ENCODE measurements around the gene GOPC. TPM values are rescaled to one million over a fixed set of nuclear protein-coding genes. Genes with fewer than 3 reads are reported as not detected.

Gene GOPC
- total and polyA plus RNA-seq, 2 donors (not counting 1 experiment from before 2014, with no cell fraction given), result 8.9 to 26.7 TPM

- ATAC-seq (ENCODE audit: low read depth), result no peak
- H3K27ac Mint-ChIP-seq, result no peak overlapping the region
- peaks cover 7% of the 10 kb centered on the region for H3K27me3 Mint-ChIP-seq
- Histone ChIP-seq H3K4me1 (ENCODE audit: control insufficient read depth in 2 of 2, insufficient read depth in 2 of 2, low read length in 2 of 2) (no peaks in the 10 kb centered on the region), H3K4me2 (replicated peaks; ENCODE audit: low read depth, low read length, poor library complexity, severe bottlenecking) (no peak overlapping the region), H4K20me1 (ENCODE audit: control insufficient read depth, insufficient read depth, low read length, poor library complexity, severe bottlenecking) (no peaks in the 10 kb centered on the region), H2AFZ (ENCODE audit: insufficient read depth, low read depth, low read length, poor library complexity, severe bottlenecking) (no peak overlapping the region), H3K79me2 (ENCODE audit: control insufficient read depth, insufficient read depth, low read length) (no peaks in the 10 kb centered on the region), H3K27ac (ENCODE audit: low read length in 2 of 2) (no peak overlapping the region), H3K36me3 (replicated peaks in 1 of 2; ENCODE audit: control extremely low read depth in 1 of 2, control insufficient read depth in 1 of 2, extremely low read depth in 1 of 2, insufficient read depth in 2 of 2, low read length in 1 of 2) (no peaks in the 10 kb centered on the region), H3K4me3 (ENCODE audit: control extremely low read depth in 1 of 5, extremely low read depth in 1 of 5, insufficient read depth in 1 of 5, low read depth in 2 of 5, low read length in 4 of 5) (no peak overlapping the region), H3K9ac (ENCODE audit: low read length) (no peak overlapping the region), H3K27me3 (replicated peaks in 1 of 4; ENCODE audit: control extremely low read depth in 1 of 4, control insufficient read depth in 3 of 4, insufficient read depth in 4 of 4, low read length in 3 of 4) (peaks cover 0 to 3% (median 0%) of the 10 kb centered on the region in 4 experiments), H3K9me3 (ENCODE audit: control extremely low read depth in 1 of 3, control insufficient read depth in 2 of 3, insufficient read depth in 1 of 3, low read length in 2 of 3) (no peaks in the 10 kb centered on the region)
- WGBS (ENCODE audit: insufficient coverage), result no CpG with 5 or more reads among the region's 2 CpGs
- TF ChIP-seq EZH2 (IDR thresholded peaks at IDR 0.05; ENCODE audit: borderline replicate concordance, insufficient read depth, low read depth, low read length, poor library complexity, severe bottlenecking), result no peak
- TF ChIP-seq CTCF (IDR thresholded peaks at IDR 0.05), result no peak
- peaks cover 3% of the 10 kb centered on the region for H3K9me3 Mint-ChIP-seq (ENCODE audit: insufficient read depth)
- DNase-seq, result no peak
- intact Hi-C loops (cut with micrococcal nuclease), result no loop called here
- ChIA-PET POLR2A (no interaction called here), CTCF (no interaction called here)
- H3K4me3 Mint-ChIP-seq, result no peak overlapping the region
- H3K4me1 Mint-ChIP-seq, result no peaks in the 10 kb centered on the region
Observed at GRCh38 chr6:117642976-117643375, 40.7 kb upstream of the GOPC start.

- ATAC-seq (ENCODE audit: low read depth), result no peak
Observed at GRCh38 chr6:117637770-117638169, 35.5 kb upstream of the GOPC start.

More at GRCh38 chr6:117637770-117638169, 35.5 kb upstream of the GOPC start:
- Histone ChIP-seq H3K27me3 (replicated peaks in 1 of 4; ENCODE audit: control extremely low read depth in 1 of 4, control insufficient read depth in 3 of 4, insufficient read depth in 4 of 4, low read length in 3 of 4) (no peaks in the 10 kb centered on the region), H3K4me1 (ENCODE audit: control insufficient read depth in 2 of 2, insufficient read depth in 2 of 2, low read length in 2 of 2) (no peaks in the 10 kb centered on the region), H2AFZ (ENCODE audit: insufficient read depth, low read depth, low read length, poor library complexity, severe bottlenecking) (no peak overlapping the region), H3K9ac (ENCODE audit: low read length) (no peak overlapping the region), H3K9me3 (ENCODE audit: control extremely low read depth in 1 of 3, control insufficient read depth in 2 of 3, insufficient read depth in 1 of 3, low read length in 2 of 3) (peaks cover 0 to 4% (median 0%) of the 10 kb centered on the region in 3 donors), H3K4me3 (ENCODE audit: control extremely low read depth in 1 of 5, extremely low read depth in 1 of 5, insufficient read depth in 1 of 5, low read depth in 2 of 5, low read length in 4 of 5) (no peak overlapping the region), H4K20me1 (ENCODE audit: control insufficient read depth, insufficient read depth, low read length, poor library complexity, severe bottlenecking) (no peaks in the 10 kb centered on the region), H3K36me3 (replicated peaks in 1 of 2; ENCODE audit: control extremely low read depth in 1 of 2, control insufficient read depth in 1 of 2, extremely low read depth in 1 of 2, insufficient read depth in 2 of 2, low read length in 1 of 2) (no peaks in the 10 kb centered on the region), H3K4me2 (replicated peaks; ENCODE audit: low read depth, low read length, poor library complexity, severe bottlenecking) (no peak overlapping the region), H3K27ac (ENCODE audit: low read length in 2 of 2) (no peak overlapping the region), H3K79me2 (ENCODE audit: control insufficient read depth, insufficient read depth, low read length) (no peaks in the 10 kb centered on the region)
- H3K27ac Mint-ChIP-seq, result no peak overlapping the region
- POLR2A ChIA-PET, result no interaction called here
- no peak overlapping the region for H3K4me3 Mint-ChIP-seq
- TF ChIP-seq EZH2 (IDR thresholded peaks at IDR 0.05; ENCODE audit: borderline replicate concordance, insufficient read depth, low read depth, low read length, poor library complexity, severe bottlenecking) (no peak), CTCF (IDR thresholded peaks at IDR 0.05) (no peak)
- H3K9me3 Mint-ChIP-seq (ENCODE audit: insufficient read depth), result peaks cover 3% of the 10 kb centered on the region
- no CpG with 5 or more reads among the region's 1 CpG for WGBS (ENCODE audit: insufficient coverage)
- no peaks in the 10 kb centered on the region for H3K4me1 Mint-ChIP-seq
- DNase-seq, result no peak
- intact Hi-C loops (cut with micrococcal nuclease), result no loop called here
- CTCF ChIA-PET, result no interaction called here
- H3K27me3 Mint-ChIP-seq, result peaks cover 3% of the 10 kb centered on the region
